KOPT-K1 (cell line): ENCODE measurements around the gene RIPOR3.
"Not testable (repeated sequence)": the region's sequence is repeated elsewhere in the genome, so short reads cannot be mapped to it uniquely, and the experiment has no call there.

Source experiments
- H3K27ac ChIP-seq: fragments of 200-600 bp; sonication (generic); 2 replicates; pipeline ENCODE4 v1.5.1; 2016; ENCODE audit warnings: antibody characterized with exemption, mild to moderate bottlenecking, low read depth, low read length; ENCODE audit not compliant: poor library complexity, severe bottlenecking
- H3K36me3 ChIP-seq: fragments of 200-600 bp; sonication (generic); 2 replicates; pipeline ENCODE4 v1.5.1; 2017; ENCODE audit warnings: antibody characterized with exemption, mild to moderate bottlenecking, low read length, moderate library complexity; ENCODE audit not compliant: insufficient read depth
- H3K9me3 ChIP-seq: fragments of 200-600 bp; sonication (generic); 2 replicates; pipeline ENCODE4 v1.5.1; 2017; ENCODE audit warnings: antibody characterized with exemption, low read length, mild to moderate bottlenecking; ENCODE audit not compliant: insufficient read depth, poor library complexity, severe bottlenecking

Gene RIPOR3

DNA sequence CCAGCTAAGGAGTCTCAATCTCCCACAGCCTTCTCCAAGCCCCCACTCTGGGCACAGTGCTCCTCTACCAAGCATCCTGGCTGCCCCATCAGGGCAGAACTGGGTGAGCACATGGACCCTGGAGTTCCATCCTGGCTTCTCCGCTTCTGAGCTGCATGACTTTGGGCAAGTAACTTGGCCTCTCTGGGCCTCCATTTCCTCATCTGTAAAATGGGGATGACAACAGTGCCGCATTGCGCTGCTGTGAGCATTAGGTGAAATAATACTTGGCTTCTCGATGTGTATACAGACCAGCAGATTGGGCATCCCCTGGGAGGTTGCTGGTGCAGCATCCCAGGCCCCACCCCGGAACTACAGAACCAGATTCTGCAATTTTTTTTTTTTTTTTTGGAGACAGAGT is 8.3 kb upstream of the RIPOR3 start:
- Histone ChIP-seq H3K9me3 (no peaks in the 10 kb centered on the region), H3K27ac (no peak overlapping the region), H3K36me3 (no peaks in the 10 kb centered on the region)

DNA sequence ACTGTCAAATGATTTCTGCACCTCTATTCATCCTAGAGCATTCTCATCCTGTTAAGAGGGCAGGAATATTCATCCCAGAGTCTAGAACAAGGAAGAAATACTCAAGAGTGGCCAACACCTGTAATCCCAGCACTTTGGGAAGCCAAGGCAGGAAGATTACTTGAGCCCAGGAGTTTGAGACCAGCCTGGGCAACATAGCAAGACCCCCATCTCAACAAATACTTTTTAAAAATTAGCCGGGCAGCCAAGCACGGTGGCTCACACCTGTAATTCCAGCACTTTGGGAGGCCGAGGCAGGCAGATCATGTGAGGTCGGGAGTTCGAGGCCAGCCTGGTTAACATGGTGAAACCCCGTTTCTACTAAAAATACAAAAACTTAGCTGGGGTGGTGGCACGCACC is 6.9 kb upstream of the RIPOR3 start:
- H3K27ac ChIP-seq, H3K9me3 ChIP-seq, H3K36me3 ChIP-seq: not testable (repeated sequence)

DNA sequence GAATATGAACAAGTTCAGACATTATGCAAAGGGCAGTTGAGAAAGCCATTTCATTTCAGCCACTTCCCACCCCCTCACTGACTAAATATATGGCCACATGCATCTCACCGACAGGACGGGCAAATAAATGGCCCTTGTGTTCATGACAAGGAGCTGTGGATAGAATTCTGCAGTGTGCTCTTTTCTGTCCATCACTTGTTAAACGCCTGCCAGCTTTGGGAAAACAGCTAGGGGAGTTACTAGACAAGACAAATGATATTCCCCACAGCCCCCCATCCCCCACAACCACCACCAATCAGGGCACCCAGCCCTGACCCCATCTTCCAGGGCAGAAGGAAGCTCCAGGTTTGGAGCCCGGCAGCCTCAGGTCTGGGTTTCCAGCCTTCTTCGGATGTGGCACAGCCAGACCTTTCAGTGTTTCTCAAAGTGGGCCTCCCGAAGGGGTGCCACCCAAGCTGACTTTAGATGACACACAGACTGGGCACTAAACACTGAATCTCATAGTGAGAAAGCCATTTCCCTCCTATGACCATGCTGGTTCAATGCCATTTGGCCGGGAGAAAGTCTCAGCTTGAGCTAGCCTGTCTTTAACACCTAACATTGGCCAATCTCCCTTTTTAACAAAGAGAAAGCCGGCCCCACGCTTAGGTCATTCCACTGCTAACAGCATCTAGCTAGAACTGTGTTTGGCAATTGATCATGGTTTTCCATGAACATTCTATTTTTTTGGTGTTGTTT is 4.0 kb upstream of the RIPOR3 start:
- H3K27ac ChIP-seq: no peak overlapping the region
- H3K36me3 ChIP-seq: no peaks in the 10 kb centered on the region
- H3K9me3 ChIP-seq: no peaks in the 10 kb centered on the region

DNA sequence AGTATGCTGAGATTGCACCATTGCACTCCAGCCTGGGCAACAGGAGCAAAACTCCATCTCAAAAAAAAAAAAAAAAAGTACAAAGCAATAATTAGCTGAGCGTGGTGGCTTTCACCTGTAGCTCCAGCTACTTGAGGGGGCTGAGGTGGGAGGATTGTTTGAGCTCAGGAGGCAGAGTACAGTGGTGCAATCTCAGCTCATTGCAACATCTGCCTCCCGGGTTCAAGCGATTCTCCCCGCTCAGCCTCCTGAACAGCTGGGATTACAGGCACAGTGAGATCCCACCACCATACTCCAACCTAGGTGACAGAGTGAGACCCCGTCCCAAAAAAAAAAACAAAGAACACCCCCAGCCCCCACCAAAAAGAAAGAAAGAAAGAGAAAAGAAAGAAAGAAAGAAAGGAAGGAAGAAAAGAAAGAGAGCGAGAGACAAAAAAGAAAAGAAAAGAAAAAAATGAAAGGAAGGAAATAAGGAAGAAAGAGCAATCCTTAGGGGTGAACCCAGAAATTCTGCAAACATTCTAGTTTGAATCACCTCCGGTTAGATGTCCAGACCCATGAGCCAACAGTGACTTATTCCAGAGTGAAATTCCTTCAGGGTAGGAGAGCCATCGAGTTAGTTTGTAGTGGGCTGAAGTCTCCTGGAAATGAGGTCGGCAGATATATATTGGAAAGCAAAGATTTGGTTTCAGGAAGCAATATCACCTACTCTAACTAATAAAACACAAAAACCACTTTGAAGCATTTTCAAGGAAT is 3.2 kb upstream of the RIPOR3 start:
- Histone ChIP-seq H3K9me3 (no peaks in the 10 kb centered on the region), H3K36me3 (no peaks in the 10 kb centered on the region), H3K27ac (no peak overlapping the region)

DNA sequence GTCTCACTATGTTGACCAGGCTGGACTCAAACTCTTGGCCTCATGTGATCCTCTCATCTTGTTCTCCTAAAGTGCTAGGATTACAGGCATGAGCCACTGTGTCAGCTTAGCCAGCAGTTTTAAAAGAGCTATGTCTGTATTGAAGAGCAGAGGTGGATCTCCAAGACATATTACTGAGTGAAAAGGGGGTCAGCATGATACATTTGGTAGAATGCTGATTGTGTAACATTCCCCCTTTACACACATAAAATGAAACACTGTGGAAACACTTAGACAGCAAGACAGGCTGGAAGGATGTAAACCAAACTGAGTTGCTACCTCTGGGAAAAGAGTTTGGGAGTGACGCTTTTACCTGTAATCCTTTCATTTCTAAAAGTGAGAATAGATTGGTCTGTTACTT is 1.7 kb upstream of the RIPOR3 start:
- H3K27ac ChIP-seq: no peak overlapping the region
- H3K9me3 ChIP-seq: no peaks in the 10 kb centered on the region
- H3K36me3 ChIP-seq: no peaks in the 10 kb centered on the region

DNA sequence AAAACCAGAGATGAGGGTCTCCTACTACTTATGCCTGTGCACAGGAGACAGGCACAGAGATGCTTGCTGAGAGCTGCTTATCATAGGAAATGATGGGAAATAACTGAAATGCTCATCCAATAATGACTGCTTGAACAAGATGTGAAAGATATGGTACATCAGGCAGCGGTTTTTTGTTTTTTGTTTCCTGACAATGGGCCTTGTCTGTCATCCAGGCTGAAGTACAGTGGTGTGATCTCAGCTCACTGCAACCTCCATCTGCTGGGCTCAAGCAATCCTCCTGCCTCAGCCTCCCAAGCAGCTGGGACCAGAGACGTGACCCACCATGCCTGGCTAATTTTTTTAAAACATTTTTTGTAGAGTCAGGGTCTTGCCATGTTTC is 1.2 kb upstream of the RIPOR3 start:
- no peaks in the 10 kb centered on the region for H3K36me3 ChIP-seq
- no peak overlapping the region for H3K27ac ChIP-seq

DNA sequence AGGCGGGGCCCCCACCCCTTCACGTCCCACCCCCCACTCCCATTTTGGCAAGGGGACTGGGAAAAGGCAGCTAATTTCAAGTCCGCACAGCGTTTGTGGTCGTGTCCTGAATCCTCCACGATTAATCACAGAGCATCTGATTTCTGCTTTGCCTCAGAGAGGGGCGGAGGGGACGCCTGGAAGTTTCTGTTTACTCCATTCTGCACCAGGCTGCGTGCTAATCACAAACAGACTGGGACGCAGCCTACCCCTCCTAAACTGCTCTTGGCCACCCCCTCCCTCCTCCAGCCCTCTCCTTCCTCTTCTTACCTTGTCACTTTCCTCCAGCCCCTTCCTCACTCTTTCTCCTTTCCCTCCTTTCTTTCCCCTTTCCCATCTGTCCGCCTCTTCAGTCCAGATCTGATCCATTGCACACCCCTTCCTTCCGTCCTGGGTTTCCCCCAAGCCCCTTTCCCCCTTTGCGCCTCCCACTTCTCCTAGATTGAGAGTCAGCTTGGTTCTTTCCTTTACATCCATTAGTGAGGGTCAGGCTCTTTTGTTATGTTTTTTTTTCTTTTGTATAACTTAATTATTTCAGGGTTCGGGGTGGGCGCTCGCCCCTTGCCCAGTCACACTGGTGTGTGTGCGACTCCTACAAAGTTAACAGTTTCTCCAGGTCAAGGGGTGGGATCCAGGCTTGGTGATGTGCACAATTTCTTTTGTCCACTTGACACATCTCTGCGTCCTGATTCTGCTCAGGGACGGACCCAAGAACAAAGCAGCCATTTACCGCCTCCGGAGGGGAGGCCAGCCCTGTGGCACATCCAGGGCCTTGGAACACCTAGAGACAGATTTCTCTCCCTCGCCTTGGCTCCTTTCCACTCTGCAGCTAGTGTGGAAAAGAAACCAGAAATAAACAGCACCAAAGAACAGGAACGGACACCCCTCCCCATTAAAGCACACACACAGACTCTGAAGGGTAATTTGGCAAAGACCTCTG is 520 bp upstream of the RIPOR3 start:
- H3K36me3 ChIP-seq: no peaks in the 10 kb centered on the region
- H3K27ac ChIP-seq: no peak overlapping the region
- no peaks in the 10 kb centered on the region for H3K9me3 ChIP-seq

More for the DNA sequence above, 1.2 kb upstream of the RIPOR3 start:
- no peaks in the 10 kb centered on the region for H3K9me3 ChIP-seq

DNA sequence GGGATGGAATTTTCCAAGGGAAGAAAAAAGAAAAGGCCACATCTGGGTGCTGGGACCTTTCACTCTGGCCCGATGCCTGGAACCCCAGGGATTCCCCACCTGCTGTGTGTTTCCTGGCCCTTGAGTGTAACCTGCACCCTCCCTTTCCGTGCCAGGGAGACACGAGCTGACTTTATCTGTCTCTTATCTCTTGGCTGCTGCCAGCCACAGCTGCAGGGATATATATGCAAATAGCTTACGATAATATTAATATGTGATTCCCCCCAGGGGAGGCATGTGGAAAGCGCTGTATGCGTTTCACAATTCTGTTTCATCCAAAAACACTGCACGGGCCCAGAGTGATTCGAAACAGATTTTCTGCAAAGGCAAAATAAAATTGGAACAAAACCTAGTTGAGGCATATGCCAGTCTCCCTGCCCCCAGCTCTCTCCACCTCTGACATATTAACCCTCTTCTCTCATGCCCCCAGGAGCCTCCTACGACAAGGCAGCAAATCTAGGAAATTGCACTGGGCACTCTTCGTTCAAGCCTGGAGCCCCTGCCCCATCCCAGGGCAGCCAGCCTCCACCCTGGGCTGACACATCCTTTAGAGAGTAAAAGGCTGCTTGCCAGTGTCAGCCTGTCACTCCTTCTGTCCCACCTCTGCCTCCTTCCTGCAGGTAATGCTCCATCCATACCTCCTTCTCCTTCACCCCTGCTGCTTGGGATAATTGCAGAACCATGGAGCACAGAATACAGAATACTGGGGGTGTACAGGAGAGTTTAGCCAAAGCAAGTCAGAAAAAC is 1.3 kb downstream of the RIPOR3 start:
- Histone ChIP-seq H3K9me3 (no peaks in the 10 kb centered on the region), H3K27ac (no peak overlapping the region), H3K36me3 (no peaks in the 10 kb centered on the region)

DNA sequence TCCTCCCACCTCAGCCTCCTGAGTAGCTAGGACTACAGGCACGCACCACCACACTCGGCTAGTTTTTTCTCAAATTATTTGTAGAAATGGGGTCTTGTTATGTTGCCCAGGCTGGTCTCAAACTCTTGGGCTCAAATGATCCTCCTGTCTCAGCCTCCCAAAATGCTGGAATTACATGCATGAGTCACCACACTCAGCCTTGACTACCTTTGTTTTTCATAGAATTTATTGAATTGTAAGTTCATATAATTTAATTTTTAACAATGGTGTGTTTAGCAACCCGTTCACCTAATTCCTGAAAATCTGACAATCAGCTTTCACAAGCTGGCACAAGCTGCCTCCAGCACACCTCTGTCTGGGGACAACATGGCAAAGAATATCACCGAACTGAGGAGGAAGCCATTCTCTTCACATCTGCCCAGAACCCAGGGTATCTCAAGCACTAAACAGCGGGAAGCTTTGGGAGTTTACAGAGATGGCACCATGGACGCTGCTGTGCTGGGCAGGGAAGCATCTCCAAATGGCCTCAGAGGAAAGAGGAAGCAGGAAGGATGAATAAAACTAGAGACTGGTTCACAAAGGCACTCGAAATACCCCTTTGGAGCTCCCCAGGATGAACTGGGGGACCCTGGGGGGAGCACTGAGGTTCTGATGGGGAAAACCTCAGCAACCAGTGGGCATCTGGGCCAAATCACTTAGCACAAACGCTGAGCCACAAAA is 2.9 kb downstream of the RIPOR3 start:
- H3K27ac ChIP-seq: no peak overlapping the region
- H3K36me3 ChIP-seq: no peaks in the 10 kb centered on the region
- H3K9me3 ChIP-seq: no peaks in the 10 kb centered on the region

DNA sequence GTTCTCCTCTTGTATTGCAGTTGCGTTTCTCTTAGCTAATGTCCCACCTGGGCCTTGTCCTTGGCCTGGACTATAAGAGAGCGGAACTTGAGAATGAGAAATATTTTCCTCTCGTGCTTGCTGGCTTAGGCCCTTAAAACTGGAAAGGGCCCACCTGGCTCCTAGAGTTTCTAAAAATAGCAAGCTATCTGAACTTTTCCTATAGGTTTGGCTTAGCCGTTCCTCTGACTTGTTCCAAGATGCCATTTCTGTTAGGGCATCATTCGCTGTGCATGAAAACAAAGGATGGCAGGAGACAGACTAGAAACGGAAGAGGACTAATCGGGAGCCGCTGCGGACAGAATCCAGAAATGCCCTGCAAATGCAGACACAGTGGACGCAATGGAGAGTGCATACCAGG is 4.5 kb downstream of the RIPOR3 start:
- Histone ChIP-seq H3K27ac (no peak overlapping the region), H3K9me3 (no peaks in the 10 kb centered on the region), H3K36me3 (no peaks in the 10 kb centered on the region)

DNA sequence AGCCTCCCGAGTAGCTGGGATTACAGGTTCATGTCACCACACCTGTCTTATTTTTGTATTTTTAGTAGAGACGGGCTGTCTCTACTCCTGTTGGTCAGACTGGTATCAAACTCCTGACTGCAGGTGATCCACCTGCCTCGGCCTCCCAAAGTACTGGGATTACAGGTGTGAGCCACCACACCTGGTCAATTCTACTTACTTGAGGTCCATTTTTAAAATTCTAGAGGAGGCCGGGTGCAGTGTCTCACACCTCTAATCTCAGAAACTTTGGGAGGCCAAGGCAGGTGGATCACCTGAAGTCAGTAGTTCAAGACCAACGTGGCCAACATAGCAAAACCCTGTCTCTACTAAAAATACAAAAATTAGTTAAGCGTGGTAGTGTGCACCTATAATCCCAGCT is 7.8 kb downstream of the RIPOR3 start:
- Histone ChIP-seq H3K36me3 (no peaks in the 10 kb centered on the region), H3K27ac (no peak overlapping the region), H3K9me3 (no peaks in the 10 kb centered on the region)

DNA sequence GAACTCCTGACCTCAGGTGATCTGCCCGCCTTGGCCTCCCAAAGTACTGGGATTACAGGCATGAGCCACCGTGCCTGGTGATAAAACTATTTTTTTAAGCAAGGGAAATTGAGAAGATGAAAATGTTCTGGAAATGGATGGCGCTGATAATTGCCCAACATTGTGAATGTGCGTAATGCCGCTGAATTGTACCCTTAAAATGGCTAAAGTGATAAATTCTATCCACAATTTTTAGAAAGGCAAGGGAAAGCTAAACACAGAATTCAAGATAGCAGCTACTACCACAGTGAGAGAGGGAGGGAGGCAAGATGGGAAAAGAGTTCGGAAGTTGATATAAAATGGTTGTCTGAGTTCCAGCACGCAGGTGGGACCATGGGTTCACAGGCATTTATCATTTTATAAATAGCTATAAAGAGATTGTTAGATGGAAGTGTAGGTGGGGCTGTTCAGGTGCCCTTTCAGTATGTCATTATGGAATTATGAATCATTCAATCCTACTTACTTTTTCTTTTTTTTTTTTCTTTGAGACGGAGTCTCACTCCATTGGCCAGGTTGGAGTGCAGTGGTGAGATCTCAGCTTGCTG is 8.3 kb downstream of the RIPOR3 start:
- Histone ChIP-seq H3K27ac (no peak overlapping the region), H3K9me3 (no peaks in the 10 kb centered on the region), H3K36me3 (no peaks in the 10 kb centered on the region)

DNA sequence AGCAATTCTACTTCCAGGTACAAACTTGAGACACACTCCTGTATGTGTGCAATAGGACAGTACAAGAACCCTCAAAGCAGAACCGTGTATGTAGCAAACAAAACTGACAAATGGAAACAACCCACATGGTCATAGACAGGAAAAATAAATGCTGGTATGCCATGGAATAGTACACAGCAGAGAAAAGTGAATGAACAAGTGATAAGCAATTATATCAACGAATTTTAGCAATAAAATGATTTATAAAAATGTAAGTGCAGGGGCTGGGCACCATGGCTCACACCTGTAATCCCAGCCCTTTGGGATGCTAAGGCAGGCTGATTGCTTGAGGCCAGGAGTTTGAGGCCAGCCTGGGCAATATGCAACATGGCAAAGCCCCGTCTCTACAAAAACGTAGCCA is 9.3 kb downstream of the RIPOR3 start:
- H3K36me3 ChIP-seq: no peaks in the 10 kb centered on the region
- H3K27ac ChIP-seq: no peak overlapping the region
- H3K9me3 ChIP-seq: no peaks in the 10 kb centered on the region
